Skeletal muscle satellite cell (primary cell): ENCODE measurements around the gene TMEM243.
"Not testable (repeated sequence)": the region's sequence is repeated elsewhere in the genome, so short reads cannot be mapped to it uniquely, and the experiment has no call there.

Experiments used
- H3K27me3 ChIP-seq: 2 replicates; pipeline ENCODE4 v1.7.0; 2013; ENCODE audit warnings: low read length; ENCODE audit not compliant: control insufficient read depth, insufficient read depth
- H3K36me3 ChIP-seq: 2 replicates; pipeline ENCODE4 v1.7.0; 2013; ENCODE audit warnings: mild to moderate bottlenecking, control low read depth, low read length; ENCODE audit not compliant: insufficient read depth
- H3K4me1 ChIP-seq: 2 replicates; pipeline ENCODE4 v1.7.0; 2013; ENCODE audit warnings: low read length; ENCODE audit not compliant: control insufficient read depth, insufficient read depth
- H3K4me2 ChIP-seq: 2 replicates; pipeline ENCODE4 v1.7.0; 2013; ENCODE audit warnings: mild to moderate bottlenecking, low read length
- H3K4me3 ChIP-seq: 2 replicates; pipeline ENCODE4 v1.7.0; 2013; ENCODE audit warnings: low read length
- H3K9ac ChIP-seq: 2 replicates; pipeline ENCODE4 v1.7.0; 2013; ENCODE audit warnings: mild to moderate bottlenecking, low read depth, low read length, moderate library complexity
- H3K9me3 ChIP-seq: replicated peaks from 2 replicates; pipeline ENCODE4 v1.7.0; 2013; ENCODE audit warnings: mild to moderate bottlenecking, control low read depth, low read length

Gene TMEM243

GRCh38 chr7:87209295-87209924 lies 10.1 kb downstream of the TMEM243 start:
- Histone ChIP-seq H3K27me3 (no peaks in the 10 kb centered on the region), H3K36me3 (peaks cover 12% of the 10 kb centered on the region), H3K9me3 (peaks cover 7% of the 10 kb centered on the region), H3K4me1 (peaks cover 7% of the 10 kb centered on the region), H3K9ac (no peak overlapping the region), H3K4me2 (no peak overlapping the region), H3K4me3 (no peak overlapping the region)

- no peaks in the 10 kb centered on the region for H3K27me3 ChIP-seq
- no peak overlapping the region for H3K4me2 ChIP-seq
- no peak overlapping the region for H3K9ac ChIP-seq
- H3K4me3 ChIP-seq, result no peak overlapping the region
- H3K9me3 ChIP-seq, result peaks cover 10% of the 10 kb centered on the region
- no peaks in the 10 kb centered on the region for H3K4me1 ChIP-seq
- peaks cover 25% of the 10 kb centered on the region for H3K36me3 ChIP-seq
These were observed 13.2 kb downstream of the TMEM243 start for GRCh38 chr7:87206361-87206760.

DNA sequence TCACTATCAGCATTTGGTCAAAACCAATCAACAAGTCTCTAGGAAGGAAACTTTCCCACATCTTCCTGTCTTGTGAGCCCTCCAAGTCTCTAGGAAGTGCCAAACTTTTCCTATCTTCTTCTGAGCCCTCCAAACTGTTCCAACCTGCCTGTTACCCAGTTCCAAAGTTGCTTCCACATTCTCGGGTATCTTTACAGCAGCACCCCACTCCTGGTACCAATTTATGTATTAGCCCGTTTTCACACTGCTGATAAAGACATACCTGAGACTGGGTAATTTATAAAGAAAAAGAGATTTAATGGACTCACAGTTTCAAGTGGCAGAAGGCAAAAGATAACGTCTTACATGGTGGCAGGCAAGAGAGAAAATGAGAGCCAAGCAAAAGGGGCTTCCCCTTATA lies 13.8 kb downstream of the TMEM243 start:
- H3K27me3 ChIP-seq, H3K4me1 ChIP-seq, H3K4me2 ChIP-seq, H3K4me3 ChIP-seq, H3K9me3 ChIP-seq, H3K9ac ChIP-seq: not testable (repeated sequence)
- peaks cover 28% of the 10 kb centered on the region for H3K36me3 ChIP-seq

DNA sequence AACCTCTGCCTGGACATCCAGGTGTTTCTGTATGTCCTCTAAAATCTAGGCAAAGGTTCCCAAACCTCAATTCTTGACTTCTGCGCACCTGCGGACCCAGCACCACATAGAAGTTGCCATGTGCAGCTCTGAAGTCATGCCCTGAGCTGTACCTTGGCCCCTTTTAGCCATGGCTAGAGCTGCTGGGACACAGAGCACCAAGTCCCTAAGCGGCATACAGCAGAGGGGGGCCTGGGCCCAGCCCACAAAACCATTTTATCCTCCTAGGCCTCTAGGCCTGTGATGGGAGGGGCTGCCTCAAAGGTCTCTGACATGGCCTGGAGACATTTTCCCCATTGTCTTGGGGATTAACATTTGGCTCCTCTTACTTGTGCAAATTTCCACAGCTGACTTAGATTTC lies 14.6 kb downstream of the TMEM243 start:
- Histone ChIP-seq H3K4me1 (no peaks in the 10 kb centered on the region), H3K4me2 (no peak overlapping the region), H3K36me3 (peaks cover 32% of the 10 kb centered on the region), H3K9me3 (peaks cover 10% of the 10 kb centered on the region), H3K4me3 (no peak overlapping the region), H3K9ac (no peak overlapping the region), H3K27me3 (no peaks in the 10 kb centered on the region)

GRCh38 chr7:87203929-87204328 lies 15.6 kb downstream of the TMEM243 start:
- not testable (repeated sequence) for H3K4me1 ChIP-seq, H3K9ac ChIP-seq, H3K4me3 ChIP-seq, H3K4me2 ChIP-seq, H3K27me3 ChIP-seq, H3K9me3 ChIP-seq
- H3K36me3 ChIP-seq, result peaks cover 40% of the 10 kb centered on the region

DNA sequence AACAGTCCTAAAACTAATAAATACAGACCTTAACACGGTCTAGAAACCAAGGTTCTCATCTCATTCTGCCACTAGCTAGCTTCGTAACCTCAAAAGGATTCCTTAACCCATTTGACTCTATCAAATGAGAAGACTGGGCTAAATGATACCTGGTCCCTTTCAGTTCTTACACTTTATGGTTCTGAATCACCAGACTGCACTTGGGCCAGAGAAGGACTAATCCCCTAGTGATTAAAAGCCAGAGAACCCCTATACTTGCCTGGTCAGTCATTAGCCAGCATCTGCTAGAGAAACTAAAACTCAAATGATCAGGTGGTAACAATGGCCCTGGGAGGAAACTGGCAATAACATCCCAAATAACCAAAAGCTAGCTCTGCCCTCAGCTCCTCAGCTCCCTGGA lies 16.8 kb downstream of the TMEM243 start:
- Histone ChIP-seq H3K4me3 (no peak overlapping the region), H3K9ac (no peak overlapping the region), H3K4me2 (no peak overlapping the region), H3K9me3 (peaks cover 10% of the 10 kb centered on the region), H3K36me3 (peaks cover 52% of the 10 kb centered on the region), H3K4me1 (no peaks in the 10 kb centered on the region), H3K27me3 (no peaks in the 10 kb centered on the region)

DNA sequence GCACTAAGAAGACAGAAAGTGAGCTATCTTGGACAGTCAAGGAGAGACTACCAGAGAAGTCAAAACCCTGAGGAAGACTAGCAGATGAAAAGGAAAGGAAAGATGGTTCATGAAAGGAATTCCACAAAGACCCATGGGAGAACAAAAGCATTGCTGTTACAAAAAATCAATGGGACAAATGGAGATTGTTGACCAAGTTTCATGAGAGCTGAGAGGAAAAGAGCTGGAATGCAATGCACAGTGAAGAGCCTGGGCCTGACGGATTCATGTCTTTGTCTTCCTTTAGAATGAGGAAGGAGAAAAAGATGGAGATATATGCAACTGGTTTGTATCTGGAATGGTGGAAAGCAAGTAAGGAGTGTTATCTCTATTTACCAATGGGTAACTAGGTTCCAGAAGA lies 17.3 kb downstream of the TMEM243 start:
- no peak overlapping the region for H3K9ac ChIP-seq
- no peak overlapping the region for H3K4me2 ChIP-seq
- H3K4me1 ChIP-seq, result no peaks in the 10 kb centered on the region
- H3K36me3 ChIP-seq, result peaks cover 54% of the 10 kb centered on the region
- H3K9me3 ChIP-seq, result peaks cover 10% of the 10 kb centered on the region
- H3K27me3 ChIP-seq, result no peaks in the 10 kb centered on the region
- H3K4me3 ChIP-seq, result no peak overlapping the region

DNA sequence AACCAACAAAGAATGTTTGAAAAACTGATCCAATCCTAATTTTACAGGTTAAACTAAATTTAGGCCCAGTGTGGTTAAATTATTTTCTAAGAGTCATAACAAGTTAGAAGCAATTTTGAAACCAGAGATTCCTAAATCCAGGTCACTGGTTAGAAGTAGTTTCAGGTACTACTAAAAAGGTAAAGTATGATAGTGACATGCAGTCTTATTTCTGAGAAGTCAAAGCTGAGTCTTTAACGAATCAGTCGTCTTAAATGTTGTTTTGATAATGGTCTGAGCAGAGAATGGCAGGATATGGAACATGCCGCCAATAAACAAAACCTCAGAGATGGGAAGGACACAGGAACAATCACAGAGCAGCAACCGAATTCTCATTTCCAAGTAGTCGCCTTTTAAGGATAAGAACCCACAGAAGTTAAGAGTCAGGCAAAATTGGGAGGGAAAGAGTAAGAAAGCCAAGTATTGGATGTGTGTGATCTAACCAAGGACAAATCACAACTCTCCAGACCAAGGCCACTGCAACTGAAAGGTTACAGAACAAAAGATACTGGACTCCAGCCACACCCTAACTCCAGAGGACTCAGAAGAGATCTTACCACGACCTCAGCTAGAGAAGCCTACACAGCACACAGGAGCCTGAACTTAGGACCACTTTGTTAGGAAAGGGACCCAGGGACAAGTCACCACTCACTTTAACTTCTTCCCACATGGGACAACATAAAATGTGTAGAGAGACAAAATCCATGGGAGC lies 19.7 kb downstream of the TMEM243 start:
- Histone ChIP-seq H3K4me1 (no peaks in the 10 kb centered on the region), H3K4me3 (no peak overlapping the region), H3K9me3 (peaks cover 7% of the 10 kb centered on the region), H3K27me3 (no peaks in the 10 kb centered on the region), H3K4me2 (no peak overlapping the region), H3K36me3 (peaks cover 73% of the 10 kb centered on the region), H3K9ac (no peak overlapping the region)

DNA sequence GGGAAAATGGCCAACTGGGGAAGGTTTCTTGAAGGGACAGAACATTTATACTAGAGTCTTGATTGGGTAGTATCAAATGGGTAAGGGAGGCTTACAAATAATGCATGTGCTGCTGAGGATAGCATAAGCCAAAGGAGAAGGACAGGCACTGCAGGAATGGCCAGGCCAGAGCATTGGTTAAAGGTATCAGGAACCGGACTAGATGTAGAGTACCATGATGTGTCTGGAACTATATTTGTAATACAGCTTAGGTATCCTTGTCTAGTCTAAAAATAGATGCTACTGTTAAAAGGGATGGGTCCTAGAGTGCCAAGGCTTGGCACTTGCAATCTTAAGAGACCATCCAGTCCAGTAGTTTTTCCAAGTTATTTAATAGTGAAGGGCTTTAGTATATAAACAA lies 20.3 kb downstream of the TMEM243 start:
- peaks cover 3% of the 10 kb centered on the region for H3K9me3 ChIP-seq
- no peaks in the 10 kb centered on the region for H3K27me3 ChIP-seq
- no peak overlapping the region for H3K4me3 ChIP-seq
- no peak overlapping the region for H3K4me2 ChIP-seq
- no peaks in the 10 kb centered on the region for H3K4me1 ChIP-seq
- H3K36me3 ChIP-seq, result peaks cover 75% of the 10 kb centered on the region
- no peak overlapping the region for H3K9ac ChIP-seq

- H3K4me3 ChIP-seq, result no peak overlapping the region
- no peaks in the 10 kb centered on the region for H3K4me1 ChIP-seq
- H3K36me3 ChIP-seq, result peaks cover 96% of the 10 kb centered on the region
- no peak overlapping the region for H3K4me2 ChIP-seq
- H3K27me3 ChIP-seq, result no peaks in the 10 kb centered on the region
- no peaks in the 10 kb centered on the region for H3K9me3 ChIP-seq
- no peak overlapping the region for H3K9ac ChIP-seq
These were observed 25.6 kb downstream of the TMEM243 start for GRCh38 chr7:87193912-87194311.

- Histone ChIP-seq H3K4me3 (no peak overlapping the region), H3K27me3 (no peaks in the 10 kb centered on the region), H3K9me3 (no peaks in the 10 kb centered on the region), H3K4me1 (no peaks in the 10 kb centered on the region), H3K9ac (no peak overlapping the region), H3K36me3 (peaks cover 96% of the 10 kb centered on the region), H3K4me2 (no peak overlapping the region)
These were observed 26.6 kb downstream of the TMEM243 start for GRCh38 chr7:87192784-87193487.
